GM12891 (cell line): ENCODE measurements around the gene MSRB3.

ENCODE experiments used
- DNase-seq: peaks from one replicate; pipeline ENCODE4 v3.0.0; 2011; ENCODE audit warnings: low spot score; ENCODE audit not compliant: insufficient read length
- FAIRE-seq: peaks from 2 replicates; lab custom pipeline; 2011; peaks lifted over from hg19 to GRCh38; lab: Jason Lieb, UNC
- PAX5 ChIP-seq: IDR thresholded peaks from 2 replicates; pipeline ENCODE4 v1.6.1; 2011; ENCODE audit warnings: low read length, moderate library complexity, mild to moderate bottlenecking; ENCODE audit not compliant: insufficient read depth, severe bottlenecking
- POLR2A ChIP-seq: IDR thresholded peaks from 2 replicates; pipeline ENCODE4 v1.6.1; 2011; ENCODE audit warnings: low read depth, low read length, control low read depth
- POLR2AphosphoS5 ChIP-seq: IDR thresholded peaks from 2 replicates; pipeline ENCODE4 v1.6.1; 2011; ENCODE audit warnings: low read depth, low read length, control low read depth
- POU2F2 ChIP-seq: IDR thresholded peaks from 2 replicates; pipeline ENCODE4 v1.6.1; 2011; ENCODE audit warnings: low read depth, mild to moderate bottlenecking, control low read depth, low read length, moderate library complexity
- SPI1 ChIP-seq: IDR thresholded peaks from 2 replicates; pipeline ENCODE4 v1.6.1; 2011; ENCODE audit warnings: low read depth, low read length, control low read depth
- TAF1 ChIP-seq: IDR thresholded peaks from 2 replicates; pipeline ENCODE4 v1.6.1; 2011; ENCODE audit warnings: low read depth, low read length, control low read depth

Gene MSRB3

DNA sequence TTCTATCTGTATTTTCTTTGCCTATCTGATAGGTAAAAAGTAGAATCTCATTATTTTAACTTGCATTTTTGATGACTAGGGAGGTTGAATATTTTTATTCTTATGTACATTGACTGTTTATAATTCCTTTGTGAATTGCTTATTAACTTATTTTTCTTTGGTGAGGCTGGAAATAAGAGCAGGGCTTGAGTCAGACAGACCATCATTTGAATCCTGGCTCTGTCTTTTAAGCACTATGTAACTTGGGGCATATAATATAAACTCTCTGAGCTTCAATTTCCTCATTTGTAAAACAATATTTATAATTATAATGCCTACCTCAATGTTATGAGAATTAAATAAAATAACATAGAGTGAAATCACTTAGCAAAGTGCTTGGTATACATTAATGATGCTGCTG lies 108.9 kb downstream of the MSRB3 start:
- FAIRE-seq (no peak), DNase-seq (no peak)

DNA sequence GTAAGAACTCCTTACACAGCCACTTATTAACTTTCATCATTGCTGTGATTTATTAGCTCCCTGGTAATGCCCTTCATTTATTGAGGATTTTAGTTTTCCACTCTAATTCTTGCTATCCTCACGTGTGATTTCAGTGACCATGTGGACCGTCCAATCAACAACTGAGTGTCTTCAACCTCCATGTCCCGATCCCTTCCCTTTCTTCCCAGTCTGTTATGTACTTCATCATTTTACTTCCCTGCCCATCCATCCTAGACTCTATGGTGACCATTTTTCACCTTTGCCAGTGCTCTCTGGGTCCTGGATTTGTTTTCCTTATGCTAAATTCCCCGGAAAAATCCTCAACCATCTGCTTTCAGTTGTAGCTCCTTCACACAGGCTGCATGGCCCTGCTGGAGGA lies 111.0 kb downstream of the MSRB3 start:
- FAIRE-seq: no peak
- no peak for DNase-seq
- TF ChIP-seq TAF1 (no peak), PAX5 (no peak), POLR2AphosphoS5 (no peak), POLR2A (no peak), SPI1 (no peak)

More for the DNA sequence above, 108.9 kb downstream of the MSRB3 start:
- no peak for TF ChIP-seq POU2F2
- TF ChIP-seq POLR2A: no peak
- TF ChIP-seq SPI1: no peak
- TF ChIP-seq POLR2AphosphoS5: no peak
- TF ChIP-seq TAF1: no peak
- TF ChIP-seq PAX5: no peak

DNA sequence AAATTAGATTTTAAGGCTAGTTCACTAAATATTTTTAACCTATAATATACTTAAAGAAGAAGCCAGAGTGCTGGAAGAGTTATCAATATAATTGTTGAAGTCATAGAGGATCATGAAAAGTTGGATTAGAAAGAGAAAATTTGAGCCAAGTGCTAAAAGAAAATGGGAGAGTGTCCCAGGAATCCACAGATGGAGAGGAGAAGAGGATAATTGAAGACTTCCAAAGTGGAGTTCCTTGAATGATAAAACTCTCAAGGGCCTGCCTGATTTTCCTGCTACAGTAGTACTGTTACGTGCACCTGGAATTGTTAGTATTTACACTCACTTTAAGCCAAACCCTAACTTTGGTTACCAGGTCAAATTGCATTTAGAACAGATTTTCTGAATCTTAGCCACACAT lies 113.2 kb downstream of the MSRB3 start:
- DNase-seq (no peak), FAIRE-seq (no peak)
- TF ChIP-seq POLR2A (no peak), PAX5 (no peak), TAF1 (no peak), SPI1 (no peak), POU2F2 (no peak), POLR2AphosphoS5 (no peak)

- no peak for DNase-seq
- no peak for FAIRE-seq
- TF ChIP-seq POU2F2: no peak
- TF ChIP-seq PAX5: no peak
- no peak for TF ChIP-seq SPI1
- no peak for TF ChIP-seq POLR2A
- TF ChIP-seq TAF1: no peak
- TF ChIP-seq POLR2AphosphoS5: no peak
Observed at GRCh38 chr12:65392491-65392890, 114.0 kb downstream of the MSRB3 start.

DNA sequence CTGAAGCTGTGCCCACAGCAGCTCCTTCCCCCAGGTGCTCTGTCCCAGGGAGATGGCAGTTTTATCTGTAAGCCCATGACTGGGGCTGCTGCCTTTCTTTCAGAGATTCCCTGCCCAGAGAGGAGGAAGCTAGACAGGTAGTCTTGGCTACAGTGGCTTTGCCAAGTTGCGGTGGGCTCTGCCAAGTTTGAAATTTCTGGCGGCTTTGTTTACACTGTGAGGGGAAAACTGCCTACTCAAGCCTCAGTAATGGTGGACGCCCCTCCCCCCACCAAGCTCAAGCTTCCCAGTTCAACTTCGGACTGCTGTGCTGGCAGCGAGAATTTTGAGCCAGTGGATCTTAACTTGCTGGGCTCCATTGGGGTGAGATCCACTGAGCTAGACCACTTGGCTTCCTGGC lies 124.7 kb downstream of the MSRB3 start:
- DNase-seq (no peak), FAIRE-seq (no peak)
- TF ChIP-seq POLR2AphosphoS5: no peak
- no peak for TF ChIP-seq POLR2A
- no peak for TF ChIP-seq PAX5
- no peak for TF ChIP-seq POU2F2
- no peak for TF ChIP-seq TAF1
- no peak for TF ChIP-seq SPI1

- DNase-seq: no peak
- no peak for FAIRE-seq
- TF ChIP-seq PAX5 (no peak), POLR2A (no peak), SPI1 (no peak), POLR2AphosphoS5 (no peak), TAF1 (no peak), POU2F2 (no peak)
Observed at GRCh38 chr12:65407388-65408149, 129.1 kb downstream of the MSRB3 start.

DNA sequence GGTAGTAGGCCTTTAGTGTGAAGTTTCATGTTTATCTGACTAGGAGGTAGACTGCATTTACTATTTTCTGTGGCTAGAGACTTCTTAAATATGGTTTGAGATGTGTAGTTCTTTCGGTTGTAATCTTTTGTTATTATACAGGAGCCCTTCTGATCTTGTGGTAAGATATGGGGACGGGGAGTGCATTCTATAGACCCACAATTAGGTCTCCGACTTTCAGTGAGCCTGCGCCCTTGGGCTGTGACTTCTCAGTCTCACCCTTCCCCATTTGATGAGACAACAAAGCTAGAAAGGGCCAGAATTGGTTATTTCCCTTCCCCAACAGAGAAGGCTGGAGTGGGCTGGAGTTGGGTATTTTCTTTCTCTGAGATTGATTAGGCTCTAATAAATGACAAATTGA lies 130.0 kb downstream of the MSRB3 start:
- no peak for TF ChIP-seq TAF1
- no peak for TF ChIP-seq POLR2A
- TF ChIP-seq POLR2AphosphoS5: no peak
- no peak for TF ChIP-seq POU2F2
- no peak for TF ChIP-seq SPI1
- no peak for TF ChIP-seq PAX5
- no peak for FAIRE-seq

DNA sequence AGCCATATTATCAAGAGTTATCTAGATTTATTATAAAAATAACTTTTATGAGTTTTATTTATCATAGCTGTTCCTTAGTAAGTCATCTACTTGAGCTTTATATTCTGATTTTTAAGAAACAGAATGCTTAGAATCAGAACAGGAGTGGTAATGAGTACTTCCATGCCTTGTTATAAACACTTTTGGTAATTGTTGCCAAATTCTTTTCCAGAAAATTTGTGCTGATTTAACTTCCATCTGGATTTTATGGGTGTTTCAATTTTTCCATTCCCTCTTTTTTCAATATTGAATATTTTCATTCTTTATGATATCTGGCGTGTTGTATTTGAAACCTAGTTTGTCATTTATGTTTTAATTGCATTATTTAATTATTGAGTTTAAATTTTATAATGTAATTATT lies 131.2 kb downstream of the MSRB3 start:
- no peak for FAIRE-seq
- TF ChIP-seq PAX5 (no peak), SPI1 (no peak), POU2F2 (no peak), TAF1 (no peak), POLR2AphosphoS5 (no peak), POLR2A (no peak)
- DNase-seq: no peak

More for the DNA sequence above, 130.0 kb downstream of the MSRB3 start:
- no peak for DNase-seq

- no peak for DNase-seq
- FAIRE-seq: no peak
- no peak for TF ChIP-seq POU2F2
- TF ChIP-seq SPI1: no peak
- no peak for TF ChIP-seq PAX5
- no peak for TF ChIP-seq POLR2A
- TF ChIP-seq POLR2AphosphoS5: no peak
- TF ChIP-seq TAF1: no peak
Observed at GRCh38 chr12:65411171-65411570, 132.7 kb downstream of the MSRB3 start.

DNA sequence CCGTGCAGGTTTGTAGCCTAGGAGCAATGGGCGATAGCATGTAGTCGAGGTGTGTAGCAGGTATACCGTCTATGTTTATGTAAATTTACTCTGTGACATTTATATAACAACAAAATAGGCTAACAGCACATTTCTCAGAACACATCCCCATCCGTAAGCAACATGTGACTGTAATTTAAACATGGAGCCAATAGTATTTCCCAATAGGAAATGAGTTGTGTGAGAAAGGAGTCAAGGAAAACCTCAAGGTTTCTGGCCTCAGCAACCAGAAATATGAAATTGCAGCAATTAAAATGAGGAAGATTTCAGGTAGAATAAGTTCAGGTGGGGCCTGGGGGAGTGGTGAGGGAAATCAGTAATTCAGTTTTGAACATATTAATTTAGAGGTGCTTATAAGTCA lies 136.0 kb downstream of the MSRB3 start:
- TF ChIP-seq POLR2AphosphoS5: no peak
- no peak for TF ChIP-seq TAF1
- TF ChIP-seq SPI1: no peak
- TF ChIP-seq PAX5: no peak
- TF ChIP-seq POU2F2: no peak
- TF ChIP-seq POLR2A: no peak
- FAIRE-seq: peak; percentile 20
- DNase-seq: no peak

DNA sequence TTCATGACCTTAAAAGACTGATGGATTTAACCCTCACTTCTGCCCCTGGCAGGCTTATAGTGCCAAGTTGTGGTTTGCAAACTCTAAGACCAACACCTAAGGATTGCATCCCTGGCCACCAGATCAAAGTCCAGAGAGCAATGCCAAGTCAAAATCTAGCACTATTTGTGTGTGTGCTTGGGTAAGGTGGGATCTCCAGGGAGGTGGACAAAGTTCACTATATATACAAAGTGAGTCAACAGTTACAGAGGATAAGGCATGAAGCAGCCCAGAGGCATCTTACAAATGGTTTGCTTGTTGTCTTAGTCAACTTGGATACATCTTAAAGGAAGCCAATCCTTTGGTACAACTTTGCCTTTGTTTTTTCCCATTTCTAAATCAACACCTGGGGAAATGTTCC lies 137.3 kb downstream of the MSRB3 start:
- TF ChIP-seq PAX5: no peak
- TF ChIP-seq POU2F2: no peak
- TF ChIP-seq TAF1: no peak
- no peak for TF ChIP-seq POLR2AphosphoS5
- TF ChIP-seq SPI1: no peak
- TF ChIP-seq POLR2A: no peak
- DNase-seq (no peak), FAIRE-seq (no peak)
